ENCODE results near the gene SYDE2.

Gene SYDE2

DNA sequence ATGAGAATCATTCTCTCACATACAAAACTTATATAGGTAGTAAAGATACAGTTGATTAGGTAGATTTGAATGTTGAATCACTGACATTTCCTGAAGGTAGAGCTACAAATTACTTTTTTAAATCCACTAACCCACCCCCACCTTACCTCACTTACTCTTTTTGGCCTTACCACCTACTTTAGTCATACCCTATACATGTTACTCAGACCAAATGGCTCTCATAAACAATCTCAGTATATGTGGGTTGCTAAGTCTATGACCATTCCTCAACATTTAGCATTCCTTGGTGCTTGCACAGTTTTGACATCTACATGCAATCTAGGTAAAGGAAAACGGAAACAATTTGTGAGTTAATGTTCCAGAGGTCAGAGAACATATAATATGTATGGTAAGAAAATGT, 26.3 kb downstream of the SYDE2 start:
- TF ChIP-seq CTCF (IDR thresholded peaks at IDR 0.05; ENCODE audit: control insufficient read depth, insufficient read depth, low read depth, low read length, missing control alignments): no peak
- no peak for DNase-seq (ENCODE audit: low read depth)
- no peak overlapping the region for H3K4me3 ChIP-seq (ENCODE audit: control insufficient read depth, low read depth, low read length)

DNA sequence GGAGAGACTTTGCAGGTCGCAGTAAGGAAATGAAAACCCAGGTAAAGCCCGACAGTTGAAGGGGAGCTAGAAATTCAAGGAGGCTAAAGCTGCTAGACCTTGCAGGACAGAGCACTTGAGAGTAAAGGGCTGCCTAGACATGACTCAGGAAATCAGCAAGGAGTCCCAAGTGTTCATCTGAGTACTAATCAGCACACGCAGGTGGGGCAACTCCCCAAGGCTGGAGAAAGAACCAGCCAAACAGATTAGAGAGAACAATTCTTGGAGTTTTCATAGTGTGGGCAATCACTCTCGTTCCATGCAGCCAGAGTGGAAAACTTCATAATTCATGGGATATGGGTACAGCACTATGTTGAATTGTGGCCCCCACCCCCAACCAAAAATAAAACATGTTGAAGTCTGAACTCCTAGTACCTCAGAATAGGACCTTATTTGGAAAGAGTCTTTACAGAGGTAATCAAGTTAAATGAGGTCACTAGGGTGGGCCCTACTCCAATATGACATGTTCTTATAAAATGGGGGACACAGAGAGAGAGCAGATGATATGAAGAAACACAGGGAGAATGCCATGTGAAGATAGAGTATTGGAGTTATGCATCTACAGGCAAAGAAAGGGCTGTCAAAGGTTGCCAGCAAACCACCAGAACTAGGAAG, 28.0 kb downstream of the SYDE2 start:
- no peak for DNase-seq (ENCODE audit: low read depth)
- no peak for TF ChIP-seq CTCF (IDR thresholded peaks at IDR 0.05; ENCODE audit: control insufficient read depth, insufficient read depth, low read depth, low read length, missing control alignments)
- no peak overlapping the region for H3K4me3 ChIP-seq (ENCODE audit: control insufficient read depth, low read depth, low read length)

- no peak overlapping the region for H3K4me3 ChIP-seq (ENCODE audit: control insufficient read depth, low read depth, low read length)
- TF ChIP-seq CTCF (IDR thresholded peaks at IDR 0.05; ENCODE audit: control insufficient read depth, insufficient read depth, low read depth, low read length, missing control alignments): no peak
- no peak for DNase-seq (ENCODE audit: low read depth)
Measured at GRCh38 chr1:85171721-85172120, 29.1 kb downstream of the SYDE2 start.

DNA sequence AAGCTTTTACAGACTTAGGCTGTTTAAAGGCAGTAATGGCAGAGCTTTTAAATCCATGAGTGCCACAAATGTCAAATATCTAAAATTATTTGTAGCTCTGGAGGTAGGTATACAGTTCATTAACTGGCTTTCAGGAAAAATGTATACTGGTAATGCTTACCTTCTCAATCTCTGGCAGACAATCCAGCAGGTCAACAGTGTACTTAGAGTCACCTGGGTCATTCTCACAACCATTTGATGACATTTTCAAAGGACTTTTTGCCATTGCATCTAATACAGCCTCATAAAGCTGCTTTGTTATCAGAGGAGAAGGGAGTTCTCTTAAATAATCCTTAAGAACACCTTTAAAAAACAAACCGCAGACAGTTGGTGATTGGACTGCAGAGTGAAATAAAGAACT, 31.9 kb downstream of the SYDE2 start:
- TF ChIP-seq CTCF (IDR thresholded peaks at IDR 0.05; ENCODE audit: control insufficient read depth, insufficient read depth, low read depth, low read length, missing control alignments): no peak
- DNase-seq (ENCODE audit: low read depth): no peak
- no peak overlapping the region for H3K4me3 ChIP-seq (ENCODE audit: control insufficient read depth, low read depth, low read length)

- TF ChIP-seq CTCF (IDR thresholded peaks at IDR 0.05; ENCODE audit: control insufficient read depth, insufficient read depth, low read depth, low read length, missing control alignments): no peak
- DNase-seq (ENCODE audit: low read depth): no peak
- no peak overlapping the region for H3K4me3 ChIP-seq (ENCODE audit: control insufficient read depth, low read depth, low read length)
Measured at GRCh38 chr1:85166351-85166750, 34.5 kb downstream of the SYDE2 start.

DNA sequence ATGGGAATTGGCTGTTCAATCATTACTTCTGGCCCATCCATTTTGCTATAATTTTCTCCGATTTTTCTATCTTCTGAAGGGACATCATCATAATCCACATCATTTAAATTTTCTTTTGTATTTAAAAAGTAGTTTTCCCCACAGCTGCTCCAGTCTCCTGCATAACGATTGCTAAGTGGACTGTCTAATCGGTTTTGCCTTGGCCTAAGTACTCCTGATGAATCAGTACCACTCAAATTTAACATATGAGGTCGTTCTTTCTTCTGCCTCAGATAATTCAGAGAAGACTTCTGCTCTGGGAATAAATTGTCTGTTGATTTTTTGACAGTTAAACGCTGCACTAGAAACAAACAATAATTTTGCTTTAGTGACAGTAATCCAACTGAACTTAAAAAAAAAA, 41.9 kb downstream of the SYDE2 start:
- no peak for TF ChIP-seq CTCF (IDR thresholded peaks at IDR 0.05; ENCODE audit: control insufficient read depth, insufficient read depth, low read depth, low read length, missing control alignments)

DNA sequence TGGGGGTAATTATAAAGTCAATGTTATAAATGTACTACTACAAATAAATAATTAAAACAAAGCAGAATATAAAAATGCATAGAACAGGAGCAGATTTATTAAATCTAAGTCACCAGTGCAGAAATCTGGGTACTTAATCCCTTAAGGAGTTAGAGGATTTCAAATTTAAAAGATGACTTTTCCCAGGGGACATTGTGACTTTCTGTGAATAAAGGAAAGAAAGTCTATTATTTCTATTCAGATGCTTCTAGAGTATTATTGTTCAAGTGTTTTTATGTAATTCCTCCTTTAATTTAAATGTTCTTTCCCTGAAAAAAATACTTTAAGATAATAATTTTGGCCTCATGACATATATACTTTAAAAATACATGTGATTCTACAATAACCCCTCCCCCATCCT, 43.4 kb downstream of the SYDE2 start:
- TF ChIP-seq CTCF (IDR thresholded peaks at IDR 0.05; ENCODE audit: control insufficient read depth, insufficient read depth, low read depth, low read length, missing control alignments): no peak
- H3K4me3 ChIP-seq (ENCODE audit: control insufficient read depth, low read depth, low read length): no peak overlapping the region
- no peak for DNase-seq (ENCODE audit: low read depth)

More for the DNA sequence above, 41.9 kb downstream of the SYDE2 start:
- H3K4me3 ChIP-seq (ENCODE audit: control insufficient read depth, low read depth, low read length): no peak overlapping the region
- no peak for DNase-seq (ENCODE audit: low read depth)
